ENCODE data around the gene ZDHHC1.

Gene ZDHHC1

GRCh38 chr16:67447508-67448076, 31.3 kb upstream of the ZDHHC1 start:
- peak; percentile 73 for DNase-seq

DNA sequence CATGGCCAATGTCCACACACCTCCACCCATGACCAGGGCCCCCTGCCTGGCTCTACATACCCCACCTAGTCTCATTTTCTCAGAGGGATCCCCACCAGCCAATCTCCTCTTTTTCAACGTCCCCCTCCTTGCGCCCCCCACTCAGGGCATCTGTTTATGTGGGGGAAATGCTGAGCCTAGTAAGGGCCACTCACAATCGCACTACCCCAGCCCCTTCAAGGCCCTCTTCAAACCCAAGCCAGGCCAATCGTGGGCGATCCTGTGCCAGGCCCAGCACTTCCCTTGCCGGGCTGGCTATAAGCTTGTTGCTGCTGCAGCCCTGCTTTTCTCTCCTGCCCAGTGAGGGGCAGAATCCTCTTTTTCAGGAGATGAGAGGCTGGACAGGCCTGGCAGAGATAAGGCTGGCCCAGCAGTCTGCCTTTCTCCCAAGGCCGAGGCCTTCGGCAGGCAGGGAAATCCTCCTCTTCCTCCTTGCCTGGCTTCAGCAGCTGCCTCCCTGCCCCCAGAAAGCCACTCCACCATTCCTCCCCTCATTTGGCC, 30.8 kb upstream of the ZDHHC1 start:
- no peak for DNase-seq

DNA sequence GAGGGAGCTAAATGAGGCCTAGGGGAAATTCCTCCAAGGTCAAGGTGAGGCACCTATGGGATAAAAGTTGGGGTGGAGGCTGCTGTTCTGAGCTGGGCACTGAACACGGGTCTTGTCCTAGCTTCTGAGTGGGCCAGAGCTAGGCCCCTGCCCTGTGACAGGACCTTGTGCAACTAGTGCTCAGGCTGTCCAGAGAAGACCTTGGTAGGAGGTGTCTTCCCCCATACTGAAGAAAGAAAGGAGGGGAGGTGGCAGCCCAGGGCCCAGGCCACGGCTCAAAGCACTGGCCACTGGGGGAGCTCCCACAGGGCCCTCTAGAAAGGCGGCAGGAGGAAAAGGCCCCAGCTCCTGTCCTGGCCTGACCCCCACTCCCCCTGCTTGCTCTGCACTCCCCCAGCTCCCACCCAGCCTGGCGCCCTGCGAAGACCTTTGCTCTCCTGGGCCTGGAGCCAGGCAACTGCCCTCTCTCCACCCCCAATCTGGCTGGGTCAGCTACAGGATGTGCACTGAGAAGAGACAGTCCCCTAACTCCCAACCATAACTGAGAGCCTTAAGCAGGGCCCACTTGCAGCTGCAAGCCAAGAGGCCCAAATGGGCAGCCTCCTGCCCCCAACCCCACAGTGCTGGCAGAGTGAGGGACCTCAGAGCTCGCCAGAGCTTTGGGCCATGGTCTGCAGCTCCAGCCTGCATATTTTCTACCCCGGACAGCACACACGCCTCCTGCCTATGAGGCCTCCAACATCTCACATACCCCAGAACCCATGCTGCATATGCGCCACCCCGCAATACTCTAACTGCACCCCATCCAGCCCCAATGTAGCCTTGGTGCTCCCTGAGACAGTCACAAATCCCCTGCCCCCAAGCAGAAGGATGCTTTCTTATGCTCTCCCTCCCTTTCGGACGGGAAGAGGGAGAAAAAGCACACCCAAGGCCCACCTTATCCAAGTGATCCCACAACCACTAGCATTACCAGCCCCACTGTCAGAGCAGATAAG, 29.9 kb upstream of the ZDHHC1 start:
- DNase-seq = no peak

DNA sequence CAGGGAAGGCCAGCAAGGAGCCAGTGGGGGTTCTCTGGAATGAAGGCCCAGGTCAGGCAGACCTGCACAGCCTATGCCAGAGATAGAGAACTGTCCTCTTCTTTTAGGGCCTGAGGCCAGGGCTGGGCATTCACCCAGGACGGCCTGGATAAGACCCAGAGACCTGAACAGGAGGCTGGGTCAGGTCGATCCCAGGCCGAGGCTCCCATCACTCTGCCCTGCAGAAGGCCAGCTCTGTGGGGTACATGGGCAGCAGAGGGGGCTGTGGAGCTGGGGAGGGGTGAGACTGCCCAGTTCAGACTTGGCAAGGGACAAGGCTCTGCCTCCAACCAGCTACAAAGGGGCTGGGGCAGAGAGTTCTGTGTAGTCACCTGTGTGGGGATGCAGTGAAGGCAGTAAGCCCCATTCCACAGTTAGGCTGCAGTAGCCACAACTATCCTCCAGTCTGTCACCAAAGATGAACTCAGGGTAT, 29.2 kb upstream of the ZDHHC1 start:
- DNase-seq = no peak

DNA sequence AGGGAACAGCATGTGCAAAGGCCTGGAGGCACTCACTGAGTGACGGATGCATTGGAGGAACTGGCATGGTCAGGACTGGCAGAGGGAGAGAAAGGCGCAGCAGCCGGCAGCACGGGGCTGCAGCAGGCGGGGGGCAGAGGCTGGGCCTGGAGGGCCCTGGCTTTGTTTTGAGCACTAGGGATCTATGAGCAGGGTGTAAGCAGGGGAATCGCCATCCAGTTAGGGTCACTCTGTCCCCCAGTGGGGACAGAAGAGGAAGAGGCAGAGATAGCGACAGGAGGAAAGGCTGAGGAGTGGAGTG, 28.8 kb upstream of the ZDHHC1 start:
- DNase-seq = no peak

GRCh38 chr16:67444259-67445125, 28.2 kb upstream of the ZDHHC1 start:
- DNase-seq = no peak

DNA sequence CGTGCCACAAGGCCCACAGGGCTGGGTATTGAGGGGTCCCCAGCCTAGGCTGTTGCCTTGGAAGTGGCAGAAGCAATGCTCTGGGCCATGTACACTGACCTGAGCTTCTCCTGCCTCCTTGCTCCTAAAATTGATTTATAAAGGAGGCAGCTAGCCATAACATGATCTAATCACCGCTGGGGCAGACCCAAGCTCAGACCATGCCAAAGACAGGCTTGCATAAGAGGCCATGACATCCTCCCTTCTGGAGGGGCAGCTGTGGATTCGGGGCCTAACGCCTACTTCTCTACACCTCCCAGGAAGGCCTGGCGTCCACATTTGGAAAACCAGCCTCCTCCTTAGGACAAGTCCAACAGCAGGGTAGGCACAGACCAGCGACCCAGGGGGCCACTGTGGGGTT, 27.0 kb upstream of the ZDHHC1 start:
- DNase-seq = no peak

DNA sequence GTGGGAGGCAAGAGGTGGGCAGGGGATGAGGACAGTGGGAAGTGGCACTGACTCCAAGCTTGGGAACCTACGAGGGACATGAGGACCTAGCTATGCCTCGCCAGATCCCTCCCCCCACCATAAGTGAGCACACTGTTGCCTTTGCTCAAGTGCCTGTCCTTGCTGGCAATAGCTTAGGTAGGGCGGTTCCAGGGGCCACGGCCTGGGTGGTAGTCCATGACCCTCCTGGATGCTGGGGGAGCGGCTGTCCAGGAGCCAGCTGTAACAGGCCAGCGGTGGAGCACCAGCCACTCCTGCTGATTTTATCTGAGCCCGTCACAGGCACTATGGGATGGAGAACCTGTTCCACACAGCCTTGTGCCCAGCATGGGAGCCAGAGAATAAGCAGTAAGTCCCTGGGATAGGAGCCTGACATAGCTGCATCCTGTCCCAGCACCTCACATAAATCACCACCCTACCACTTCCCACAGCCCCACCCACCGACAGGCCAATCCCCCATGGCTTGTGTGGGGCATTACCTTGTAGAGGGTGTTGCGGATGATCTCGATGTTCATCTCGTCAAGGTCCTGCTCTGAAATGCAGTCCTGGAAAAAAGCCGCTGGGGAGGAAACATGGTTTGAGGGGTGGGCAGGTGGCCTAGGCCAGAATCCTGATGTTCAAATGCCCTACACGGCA, 26.4 kb upstream of the ZDHHC1 start:
- DNase-seq = no peak

GRCh38 chr16:67441907-67442306, 25.6 kb upstream of the ZDHHC1 start:
- DNase-seq = no peak

GRCh38 chr16:67441271-67441753, 25.0 kb upstream of the ZDHHC1 start:
- DNase-seq = no peak

DNA sequence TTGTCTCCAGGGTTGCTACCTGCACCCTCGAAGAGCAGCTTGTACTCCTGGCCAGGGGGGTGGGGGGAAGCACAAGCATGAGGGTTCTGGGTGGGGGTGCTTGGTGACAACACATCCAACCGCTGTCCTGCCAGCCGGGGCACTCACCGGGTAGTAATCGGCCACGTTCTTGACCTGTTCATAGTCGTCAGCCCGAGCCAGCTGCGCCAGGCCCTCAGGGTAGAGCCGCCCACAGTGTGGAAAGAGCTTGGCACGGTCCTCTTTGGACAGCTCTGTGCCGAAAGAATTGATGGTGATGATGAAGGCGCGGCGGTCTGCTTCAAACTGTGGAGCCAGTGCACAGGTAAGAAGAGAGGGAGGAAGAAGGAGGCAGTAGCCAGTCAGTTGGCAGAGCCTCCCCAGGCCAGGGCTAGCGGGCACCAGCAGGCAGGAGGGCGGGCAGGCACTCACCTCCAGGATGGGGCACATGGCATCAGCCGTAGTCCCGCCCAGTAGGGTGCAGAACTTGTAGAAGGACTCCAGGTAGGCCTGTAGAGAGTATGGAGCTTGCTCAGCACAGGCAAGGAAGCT, 22.6 kb upstream of the ZDHHC1 start:
- no peak for DNase-seq

GRCh38 chr16:67438098-67438791, 22.0 kb upstream of the ZDHHC1 start:
- no peak for DNase-seq

DNA sequence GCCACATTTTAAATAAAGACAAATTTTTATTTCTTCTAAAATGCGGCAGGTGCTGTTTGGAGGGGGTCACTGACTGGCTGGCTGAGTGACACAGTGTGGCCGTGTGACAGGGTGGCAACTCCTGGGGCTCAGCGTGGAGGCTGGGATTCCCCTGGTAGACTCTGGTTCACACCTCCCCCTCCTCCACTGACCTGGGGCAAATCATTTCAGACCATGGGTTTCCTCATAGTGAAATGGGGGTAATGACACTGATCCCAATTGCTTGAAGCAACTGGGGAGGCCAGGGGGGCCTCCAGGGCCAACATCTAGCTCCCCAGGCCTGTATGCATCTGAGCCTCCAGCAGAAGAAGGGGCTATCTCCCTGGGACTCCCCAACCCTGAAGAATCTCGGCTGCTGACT, 21.2 kb upstream of the ZDHHC1 start:
- no peak for DNase-seq

- no peak for DNase-seq
Measured at GRCh38 chr16:67436640-67437193, 20.4 kb upstream of the ZDHHC1 start.

- no peak for DNase-seq
Measured at GRCh38 chr16:67435758-67436164, 19.5 kb upstream of the ZDHHC1 start.

- no peak for DNase-seq
Measured at GRCh38 chr16:67433131-67433719, 16.9 kb upstream of the ZDHHC1 start.

DNA sequence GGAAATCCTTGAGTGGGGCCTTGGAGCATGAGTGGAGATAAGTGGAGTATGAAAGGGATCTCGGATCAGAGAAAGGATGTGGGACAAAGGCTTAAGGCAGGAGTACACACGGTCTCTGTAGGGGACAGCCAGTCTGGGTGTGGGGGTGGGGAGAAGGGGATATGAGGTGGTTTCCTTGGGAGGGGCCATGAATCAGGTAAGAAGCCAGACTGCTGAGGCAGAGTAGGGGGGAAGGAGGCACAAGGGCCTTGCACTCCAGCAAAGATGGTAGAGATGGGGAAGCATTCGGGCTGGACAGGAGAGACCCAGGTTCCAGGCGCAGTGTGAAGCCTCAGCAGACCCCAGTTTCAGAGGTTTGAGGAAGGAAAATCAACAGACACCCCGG, 16.2 kb upstream of the ZDHHC1 start:
- no peak for DNase-seq

- no peak for DNase-seq
Measured at GRCh38 chr16:67431775-67432505, 15.7 kb upstream of the ZDHHC1 start.

- DNase-seq = peak; percentile 33
Measured at GRCh38 chr16:67430977-67431774, 14.9 kb upstream of the ZDHHC1 start, which contains the start of gene HSD11B2. Gene HSD11B2 (plus strand): TSS chr16:67431121. CDS start chr16:67431249, 128 bp downstream.

Data from activated naive CD4-positive, alpha-beta T cell treated with anti-CD3 and anti-CD28 coated beads, Interleukin-2, amount 50 U/mL, for 16 hours (primary cell).